OCI-LY1 (cell line): ENCODE measurements around the gene KIN.

Source experiments
- CTCF ChIP-seq: fragments of 200-600 bp; sonication (generic), shearing (Covaris generic); IDR thresholded peaks from 2 replicates; pipeline ENCODE4 v1.5.1; 2017; ENCODE audit warnings: mild to moderate bottlenecking, antibody characterized with exemption, low read length, moderate library complexity, mixed read lengths
- EZH2 ChIP-seq: fragments of 200-600 bp; sonication (generic), shearing (Covaris generic); IDR thresholded peaks from 2 replicates; pipeline ENCODE4 v1.8.0; 2017; ENCODE audit warnings: borderline replicate concordance, mixed run types, mild to moderate bottlenecking, antibody characterized with exemption, low read length, moderate library complexity, mixed read lengths

- TF ChIP-seq CTCF (no peak), EZH2 (no peak)
Measured at GRCh38 chr10:7817576-7817975, 29.8 kb upstream of the KIN start.
